Heart left ventricle (tissue), 13 donors: ENCODE measurements around the gene LCLAT1.

ENCODE experiments used
- CTCF ChIP-seq, 12 donors: fragments of 200-600 bp; sonication (generic) in 4 of 12; IDR thresholded peaks; one replicate each; pipeline versions ENCODE4 v1.5.0 to v1.8.0; 2018 to 2022; ENCODE audit warnings: antibody characterized with exemption in 12 of 12, mild to moderate bottlenecking in 5 of 12
- POLR2A ChIP-seq, 2 donors: fragments of 450-650 bp; IDR thresholded peaks; one replicate each; pipeline ENCODE4 v1.6.1; 2017; ENCODE audit warnings: antibody characterized with exemption in 2 of 2, mild to moderate bottlenecking in 2 of 2, moderate library complexity in 2 of 2
- donor health status: ischemic (EF 13 %, LVEDD 7.1; RV severe dilation, severe dysfunction).
- donor health status: DM: no; HTN: yes; CAD: no.
- donor health status: DM: no; HTN: no; CAD: no.
- donor health status: ischemic (EF 25% LVEDD 6.9; RV normal size, moderate dysfunction).
- donor health status: ischemic (EF 25% LVEDD 5.7; RV mildly dilated, moderate dysfunction).
- donor health status: ischemic (EF 35%, LVEDD 5.7; RV mildly dilated, moderate dysfunction).
- donor health status: nonischemic (EF 11% LVEDD 7.7; RV severe dilation, severe dysfunction).
- donor health status: DM: yes; HTN: yes; CAD: no.
- donor health status: PGD.
- donor health status: ischemic (EF 29% LVEDD 5.4; RV normal size, mild dysfunction).
- donor health status: nonischemic (EF 23%, LVEDD 6.1; RV moderate dilation, normal function).

GRCh38 chr2:30678410-30679137 is 231.5 kb downstream of the LCLAT1 start:
- no peak for TF ChIP-seq CTCF (IDR thresholded peaks at IDR 0.05)
- TF ChIP-seq POLR2A (IDR thresholded peaks at IDR 0.05), result no peak
